Stimulated activated CD4-positive, alpha-beta T cell treated with anti-CD3 and anti-CD28 coated beads, TNF-alpha, amount 100 ng/mL, for 48 hours (primary cell): Measurements from ENCODE around the gene STK32C.
"Not testable (repeated sequence)": the region's sequence is repeated elsewhere in the genome, so short reads cannot be mapped to it uniquely, and the experiment has no call there.

Experiments used
- DNase-seq, 3 donors: peaks; one replicate each; pipeline ENCODE4 v3.0.0-alpha.2; 2020; ENCODE audit warnings: low read depth in 3 of 3

STK32C gene

GRCh38 chr10:132319853-132320653 is 12.3 kb upstream of the STK32C start:
- DNase-seq: no peak

- not testable (repeated sequence) for DNase-seq
These were observed 9.7 kb upstream of the STK32C start for GRCh38 chr10:132317477-132317876.

- no peak for DNase-seq
These were observed 8.4 kb upstream of the STK32C start for GRCh38 chr10:132316133-132316532.

- not testable (repeated sequence) for DNase-seq
These were observed 7.1 kb upstream of the STK32C start for GRCh38 chr10:132314881-132315280.

- no peak for DNase-seq
These were observed 6.6 kb upstream of the STK32C start for GRCh38 chr10:132314336-132314735.

- no peak for DNase-seq
These were observed 6.1 kb upstream of the STK32C start for GRCh38 chr10:132313865-132314264.

GRCh38 chr10:132313305-132313704 is 5.6 kb upstream of the STK32C start:
- DNase-seq: no peak

- DNase-seq: no peak
These were observed 3.7 kb upstream of the STK32C start for GRCh38 chr10:132311338-132311939.

GRCh38 chr10:132310701-132311337 is 3.1 kb upstream of the STK32C start:
- no peak for DNase-seq

GRCh38 chr10:132309879-132310591 is 2.3 kb upstream of the STK32C start:
- DNase-seq: no peak

GRCh38 chr10:132309471-132309865 is 1.7 kb upstream of the STK32C start:
- DNase-seq: no peak

- no peak for DNase-seq
These were observed 1.1 kb upstream of the STK32C start for GRCh38 chr10:132308587-132309470.

- no peak for DNase-seq
These were observed 642 bp downstream of the STK32C start for GRCh38 chr10:132306864-132307751.

- DNase-seq: no peak
These were observed 1.4 kb downstream of the STK32C start for GRCh38 chr10:132306343-132306685.

GRCh38 chr10:132305654-132306342 is 2.0 kb downstream of the STK32C start:
- DNase-seq: no peak

- DNase-seq: no peak
These were observed 2.8 kb downstream of the STK32C start for GRCh38 chr10:132304756-132305509.

GRCh38 chr10:132303361-132304115 is 4.2 kb downstream of the STK32C start:
- DNase-seq: no peak
